ENCODE data around the gene WNK2.
"Not testable (repeated sequence)": the region's sequence is repeated elsewhere in the genome, so short reads cannot be mapped to it uniquely, and the experiment has no call there.

Gene WNK2

GRCh38 chr9:93326056-93326455, 142.1 kb downstream of the WNK2 start:
- DNase-seq (ENCODE audit: low read depth in 3 of 3, low spot score in 1 of 3), result no peak

GRCh38 chr9:93326654-93327053, 142.7 kb downstream of the WNK2 start:
- DNase-seq (ENCODE audit: low read depth in 3 of 3, low spot score in 1 of 3), result no peak

DNA sequence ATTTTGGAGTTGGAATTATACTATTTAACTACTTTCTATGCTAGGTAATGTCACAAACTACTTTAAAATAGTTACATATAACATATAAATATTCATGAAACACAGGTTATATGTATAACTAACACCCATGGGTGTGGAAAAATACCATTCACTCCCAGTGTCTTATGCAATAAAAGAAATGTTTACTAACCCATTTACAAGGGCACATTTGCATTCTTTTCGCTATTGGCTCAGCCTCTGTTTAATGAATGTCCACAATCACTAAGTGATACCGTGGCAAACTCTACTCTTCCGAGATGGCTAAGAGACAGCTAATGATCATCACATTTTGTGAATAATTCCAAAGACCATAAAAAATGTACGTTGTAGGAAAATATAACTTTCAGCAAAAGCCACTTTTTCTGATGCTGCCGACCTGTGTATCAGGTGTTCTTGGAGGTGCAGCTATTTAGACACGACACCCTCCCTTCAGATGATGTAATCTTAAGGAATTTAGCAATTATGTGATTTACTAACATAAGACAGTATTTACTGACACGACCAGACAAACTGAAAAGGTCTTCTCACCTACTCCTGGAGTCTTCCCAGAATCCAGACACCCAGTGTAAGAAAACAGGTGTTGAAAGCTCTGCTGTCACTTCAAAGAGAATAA, 145.8 kb downstream of the WNK2 start:
- DNase-seq (ENCODE audit: low read depth in 3 of 3, low spot score in 1 of 3), result no peak

DNA sequence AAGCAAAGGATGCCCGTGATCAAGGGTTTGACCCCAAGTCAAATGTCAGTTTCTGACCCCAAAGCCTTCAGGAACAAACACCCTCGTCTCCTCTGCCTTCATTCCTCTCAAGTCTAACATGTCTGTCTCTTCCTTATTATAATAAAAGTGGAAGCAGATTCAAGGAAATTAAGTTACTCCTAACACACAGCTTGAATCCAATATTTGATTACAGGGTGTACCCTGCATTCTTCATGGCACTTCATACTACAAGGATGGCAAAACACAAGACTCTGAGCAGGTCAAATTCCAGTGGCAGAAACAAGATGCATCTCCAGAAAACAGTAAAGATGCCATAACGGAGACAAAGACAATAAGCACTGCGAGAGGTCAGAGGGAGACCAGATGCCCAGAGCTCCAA, 148.4 kb downstream of the WNK2 start:
- DNase-seq (ENCODE audit: low read depth in 3 of 3, low spot score in 1 of 3), result no peak

DNA sequence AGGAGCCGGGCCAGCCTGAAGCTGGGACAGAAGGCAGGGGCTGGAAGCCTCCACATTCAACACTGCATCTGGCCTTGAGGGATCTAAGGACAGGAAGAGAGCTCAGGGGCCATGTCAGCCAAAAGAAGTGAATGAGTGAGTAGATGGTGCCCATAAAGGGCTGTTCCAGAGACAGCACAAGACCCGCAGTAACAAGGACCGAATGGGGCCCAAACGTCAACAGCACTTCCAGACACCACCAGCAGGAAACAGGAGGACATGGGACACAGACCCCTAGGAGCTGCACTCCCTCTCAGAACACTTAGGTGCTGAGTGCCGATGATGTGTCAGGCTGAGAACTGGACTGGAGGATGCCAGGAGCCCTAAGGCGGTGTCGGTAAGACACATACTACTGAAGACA, 152.8 kb downstream of the WNK2 start:
- DNase-seq (ENCODE audit: low read depth in 3 of 3, low spot score in 1 of 3), result no peak

DNA sequence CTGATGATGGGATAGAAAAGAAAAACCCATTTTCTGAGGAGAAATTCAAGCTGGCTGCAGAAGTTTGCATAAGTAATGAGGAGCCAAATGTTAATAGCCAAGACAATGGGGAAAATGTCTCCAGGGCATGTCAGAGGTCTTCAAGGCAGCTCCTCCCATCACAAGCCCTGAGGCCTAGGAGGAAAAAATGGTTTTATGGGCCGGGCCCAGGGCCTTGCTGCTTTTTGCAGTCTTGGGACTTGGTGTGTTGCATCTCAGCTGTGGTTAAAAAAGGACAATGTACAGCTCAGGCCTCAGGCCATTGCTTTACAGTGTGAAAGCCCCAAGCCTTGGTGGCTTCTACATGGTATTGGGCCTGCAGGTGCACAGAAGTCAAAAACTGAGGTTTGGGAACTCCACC, 154.3 kb downstream of the WNK2 start:
- DNase-seq (ENCODE audit: low read depth in 3 of 3, low spot score in 1 of 3), result not testable (repeated sequence)

- DNase-seq (ENCODE audit: low read depth in 3 of 3, low spot score in 1 of 3), result no peak
Measured at GRCh38 chr9:93340091-93340490, 156.2 kb downstream of the WNK2 start.

- not testable (repeated sequence) for DNase-seq (ENCODE audit: low read depth in 3 of 3, low spot score in 1 of 3)
Measured at GRCh38 chr9:93341820-93342219, 157.9 kb downstream of the WNK2 start.

GRCh38 chr9:93342428-93342827, 158.5 kb downstream of the WNK2 start:
- DNase-seq (ENCODE audit: low read depth in 3 of 3, low spot score in 1 of 3), result not testable (repeated sequence)

GRCh38 chr9:93343663-93344062, 159.7 kb downstream of the WNK2 start:
- no peak for DNase-seq (ENCODE audit: low read depth in 3 of 3, low spot score in 1 of 3)

- DNase-seq (ENCODE audit: low read depth in 3 of 3, low spot score in 1 of 3), result no peak
Measured at GRCh38 chr9:93345643-93346230, 161.8 kb downstream of the WNK2 start.

- DNase-seq (ENCODE audit: low read depth in 3 of 3, low spot score in 1 of 3), result no peak
Measured at GRCh38 chr9:93346231-93347112, 162.5 kb downstream of the WNK2 start.

DNA sequence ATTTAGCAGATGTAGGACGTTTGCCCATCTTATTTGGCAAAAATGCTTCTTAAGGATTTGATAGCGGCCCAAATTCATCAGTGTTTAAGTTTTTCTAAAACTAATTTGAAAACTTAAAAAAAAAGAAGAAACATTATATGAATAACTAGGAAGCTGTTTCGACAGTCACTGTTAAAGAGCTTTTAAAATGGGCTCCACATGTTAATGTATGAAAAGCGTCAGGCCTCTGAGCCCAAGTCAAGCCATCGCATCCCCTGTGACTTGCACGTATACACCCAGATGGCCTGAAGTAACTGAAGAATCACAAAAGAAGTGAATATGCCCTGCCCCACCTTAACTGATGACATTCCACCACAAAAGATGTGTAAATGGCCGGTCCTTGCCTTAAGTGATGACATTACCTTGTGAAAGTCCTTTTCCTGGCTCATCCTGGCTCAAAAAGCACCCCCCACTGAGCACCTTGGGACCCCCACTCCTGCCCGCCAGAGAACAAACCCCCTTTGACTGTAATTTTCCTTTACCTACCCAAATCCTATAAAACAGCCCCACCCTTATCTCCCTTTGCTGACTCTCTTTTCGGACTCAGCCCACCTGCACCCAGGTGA, 163.5 kb downstream of the WNK2 start:
- not testable (repeated sequence) for DNase-seq (ENCODE audit: low read depth in 3 of 3, low spot score in 1 of 3)

- not testable (repeated sequence) for DNase-seq (ENCODE audit: low read depth in 3 of 3, low spot score in 1 of 3)
Measured at GRCh38 chr9:93353413-93354310, 169.7 kb downstream of the WNK2 start.

DNA sequence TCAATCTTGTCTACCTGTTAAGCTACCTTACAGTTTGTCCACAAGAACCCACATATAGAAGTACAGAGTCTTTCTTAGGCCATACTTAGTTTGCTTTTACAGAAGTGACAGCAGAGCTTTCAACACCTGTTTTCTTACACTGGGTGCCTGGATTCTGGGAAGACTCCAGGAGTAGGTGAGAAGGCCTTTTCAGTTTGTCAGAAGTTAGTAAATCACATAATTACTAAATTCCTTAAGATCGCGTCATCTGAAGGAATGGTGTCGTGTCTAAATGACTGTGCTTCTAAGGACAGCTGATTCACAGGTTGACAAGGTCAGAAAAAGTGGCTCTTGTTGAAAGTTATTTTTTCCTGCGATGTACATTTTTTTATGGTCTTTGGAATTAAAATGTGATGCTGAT, 170.5 kb downstream of the WNK2 start:
- DNase-seq (ENCODE audit: low read depth in 3 of 3, low spot score in 1 of 3), result no peak

GRCh38 chr9:93355827-93356226, 171.9 kb downstream of the WNK2 start:
- DNase-seq (ENCODE audit: low read depth in 3 of 3, low spot score in 1 of 3), result no peak

- no peak for DNase-seq (ENCODE audit: low read depth in 3 of 3, low spot score in 1 of 3)
Measured at GRCh38 chr9:93357649-93358048, 173.7 kb downstream of the WNK2 start.

DNA sequence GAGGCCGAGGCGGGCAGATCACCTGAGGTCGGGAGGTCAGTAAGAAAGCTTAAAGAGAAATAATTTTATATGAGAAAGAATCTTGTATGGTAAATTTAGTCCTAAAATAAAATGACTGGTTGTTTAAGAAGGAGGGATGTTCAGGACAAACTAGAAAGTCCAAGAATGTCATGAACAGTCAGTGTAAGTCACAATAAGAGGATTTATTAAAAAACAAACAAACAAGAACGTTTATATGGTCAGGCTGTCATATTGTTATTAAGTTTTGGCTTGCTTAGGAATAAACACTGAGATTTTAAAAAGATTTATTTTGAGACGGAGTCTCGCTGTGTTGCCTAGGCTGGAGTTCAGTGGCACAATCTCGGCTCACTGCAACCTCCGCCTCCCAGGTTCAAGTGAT, 176.0 kb downstream of the WNK2 start:
- not testable (repeated sequence) for DNase-seq (ENCODE audit: low read depth in 3 of 3, low spot score in 1 of 3)

GRCh38 chr9:93361995-93362394, 178.1 kb downstream of the WNK2 start:
- no peak for DNase-seq (ENCODE audit: low read depth in 3 of 3, low spot score in 1 of 3)

GRCh38 chr9:93364734-93365426, 180.9 kb downstream of the WNK2 start:
- DNase-seq (ENCODE audit: low read depth in 3 of 3, low spot score in 1 of 3), result no peak

Measured in stimulated activated CD4-positive, alpha-beta T cell treated with anti-CD3 and anti-CD28 coated beads, TNF-alpha, amount 100 ng/mL, for 1 hour (primary cell).